SU-DHL-6 (cell line): Measurements from ENCODE around the gene DVL1.

ENCODE experiments used
- EZH2phosphoT487 ChIP-seq: fragments of 200-600 bp; sonication (generic), shearing (Covaris generic); conservative IDR thresholded peaks from 2 replicates; pipeline ENCODE4 v1.6.1; 2018; ENCODE audit warnings: mild to moderate bottlenecking, antibody characterized with exemption, low read length, moderate library complexity, mixed read lengths
- TF ChIP-seq, protein P1 (sequence below): fragments of 200-600 bp; sonication (generic); IDR thresholded peaks from one replicate; pipeline ENCODE4 v1.5.1; 2017; ENCODE audit warnings: antibody characterized with exemption, mild to moderate bottlenecking, low read length, moderate library complexity; ENCODE audit not compliant: insufficient read depth, poor library complexity, severe bottlenecking

- TF ChIP-seq, protein P1, sequence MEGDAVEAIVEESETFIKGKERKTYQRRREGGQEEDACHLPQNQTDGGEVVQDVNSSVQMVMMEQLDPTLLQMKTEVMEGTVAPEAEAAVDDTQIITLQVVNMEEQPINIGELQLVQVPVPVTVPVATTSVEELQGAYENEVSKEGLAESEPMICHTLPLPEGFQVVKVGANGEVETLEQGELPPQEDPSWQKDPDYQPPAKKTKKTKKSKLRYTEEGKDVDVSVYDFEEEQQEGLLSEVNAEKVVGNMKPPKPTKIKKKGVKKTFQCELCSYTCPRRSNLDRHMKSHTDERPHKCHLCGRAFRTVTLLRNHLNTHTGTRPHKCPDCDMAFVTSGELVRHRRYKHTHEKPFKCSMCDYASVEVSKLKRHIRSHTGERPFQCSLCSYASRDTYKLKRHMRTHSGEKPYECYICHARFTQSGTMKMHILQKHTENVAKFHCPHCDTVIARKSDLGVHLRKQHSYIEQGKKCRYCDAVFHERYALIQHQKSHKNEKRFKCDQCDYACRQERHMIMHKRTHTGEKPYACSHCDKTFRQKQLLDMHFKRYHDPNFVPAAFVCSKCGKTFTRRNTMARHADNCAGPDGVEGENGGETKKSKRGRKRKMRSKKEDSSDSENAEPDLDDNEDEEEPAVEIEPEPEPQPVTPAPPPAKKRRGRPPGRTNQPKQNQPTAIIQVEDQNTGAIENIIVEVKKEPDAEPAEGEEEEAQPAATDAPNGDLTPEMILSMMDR: no peak
- TF ChIP-seq EZH2phosphoT487: no peak
These were observed 12.8 kb upstream of the DVL1 start for GRCh38 chr1:1361982-1362423.
